GM12878 (cell line): ENCODE data around the gene ADIG. TPM values are rescaled to one million over a fixed set of nuclear protein-coding genes. Genes with fewer than 3 reads are reported as not detected.

ENCODE experiments used
- ATAC-seq: fragments of 200-7000 bp; cut with Tn5 transposase; 3 replicates; pipeline ENCODE4 v1.9.1; 2020; ENCODE audit warnings: mild to moderate bottlenecking, moderate library complexity
- BruUV-seq: library from RNA; stranded (reverse); fragments of 400-500 nt; replicated peaks from 2 replicates; lab custom pipeline; 2021; lab: Mats Ljungman, UMichigan
- CTCF ChIA-PET: fragments of 300-600 bp; sonication (Branson Sonifier 250); formaldehyde crosslinking; extraction: SDS; loops from one replicate; lab custom pipeline; 2021; ENCODE audit warnings: inconsistent platforms; lab: Yijun Ruan, JAX
- POLR2A ChIA-PET: fragments of 350-600 bp; formaldehyde crosslinking; extraction: SDS; loops from one replicate; lab custom pipeline; 2021; ENCODE audit warnings: inconsistent platforms; lab: Charles Lee
- RAD21 ChIA-PET: fragments of 300-600 bp; sonication (Branson Sonifier 250); formaldehyde crosslinking; loops from one replicate; lab custom pipeline; 2023; ENCODE audit warnings: antibody characterized with exemption; ENCODE audit not compliant: unreplicated experiment; lab: Charles Lee
- SMC1A ChIA-PET: fragments of 300-600 bp; sonication (Branson Sonifier 250); formaldehyde crosslinking; loops from one replicate; lab custom pipeline; 2023; ENCODE audit not compliant: unreplicated experiment, uncharacterized antibody; lab: Charles Lee
- DNase-seq: peaks from one replicate; pipeline ENCODE4 v3.0.0-alpha.2; 2011; ENCODE audit warnings: low read depth, low spot score
- FAIRE-seq: peaks from 3 replicates; lab custom pipeline; 2011; peaks lifted over from hg19 to GRCh38; lab: Jason Lieb, UNC
- H2AFZ ChIP-seq: 2 replicates; pipeline ENCODE4 v1.6.0; 2011; ENCODE audit warnings: low read depth, low read length, control low read depth; ENCODE audit not compliant: control insufficient read depth
- H3K27ac ChIP-seq: 2 replicates; pipeline ENCODE4 v1.5.1; 2011; ENCODE audit warnings: control low read depth; ENCODE audit not compliant: control insufficient read depth, insufficient read depth
- H3K27me3 ChIP-seq, 2 experiments: replicated peaks in 1 of 2; 2 replicates each; pipeline versions ENCODE4 v1.6.0 to v1.6.1; 2011; ENCODE audit warnings: low read length in 1 of 2; ENCODE audit not compliant: control insufficient read depth in 2 of 2, insufficient read depth in 2 of 2
- H3K36me3 ChIP-seq, 2 experiments: 2 replicates each; pipeline ENCODE4 v1.5.1; 2011; ENCODE audit warnings: low read length in 1 of 2; ENCODE audit not compliant: control insufficient read depth in 2 of 2, insufficient read depth in 2 of 2
- H3K4me1 ChIP-seq: 2 replicates; pipeline ENCODE4 v1.6.1; 2011; ENCODE audit warnings: mild to moderate bottlenecking, low read length, moderate library complexity, mixed read lengths; ENCODE audit not compliant: control insufficient read depth, insufficient read depth
- H3K4me2 ChIP-seq: 2 replicates; pipeline ENCODE4 v1.6.0; 2011; ENCODE audit warnings: control low read depth; ENCODE audit not compliant: control insufficient read depth, insufficient read depth
- H3K4me3 ChIP-seq: fragments of 200-600 bp; sonication (generic); 2 replicates; pipeline ENCODE4 v1.5.1; 2016
- H3K79me2 ChIP-seq: 2 replicates; pipeline ENCODE4 v1.6.0; 2011; ENCODE audit warnings: low read length; ENCODE audit not compliant: control insufficient read depth, insufficient read depth
- H3K9ac ChIP-seq: 2 replicates; pipeline ENCODE4 v1.8.0; 2011; ENCODE audit warnings: low read length, control low read depth, mixed read lengths; ENCODE audit not compliant: control insufficient read depth, insufficient read depth
- H3K9me3 ChIP-seq: replicated peaks from 3 replicates; pipeline ENCODE4 v1.5.1; 2011; ENCODE audit warnings: mild to moderate bottlenecking, low read length; ENCODE audit not compliant: control insufficient read depth, insufficient read depth
- H4K20me1 ChIP-seq: 2 replicates; pipeline ENCODE4 v1.6.0; 2011; ENCODE audit not compliant: control insufficient read depth, insufficient read depth
- ESRRA ChIP-seq: IDR thresholded peaks from 2 replicates; pipeline ENCODE4 v1.6.1; 2012; ENCODE audit warnings: mild to moderate bottlenecking, low read length, improper control_type of control experiment
- IKZF1 ChIP-seq: fragments of 450-650 bp; conservative IDR thresholded peaks from 2 replicates; pipeline ENCODE4 v1.6.1; 2017; ENCODE audit warnings: antibody characterized with exemption, mild to moderate bottlenecking
- KDM1A ChIP-seq: fragments of 200-600 bp; sonication (generic); IDR thresholded peaks from 2 replicates; pipeline ENCODE4 v1.6.1; 2016; ENCODE audit warnings: borderline replicate concordance
- MXI1 ChIP-seq: fragments of 150-350 bp; IDR thresholded peaks from 2 replicates; pipeline ENCODE4 v1.6.1; 2011; ENCODE audit warnings: low read depth, mild to moderate bottlenecking, inconsistent platforms, low read length, improper control_type of control experiment
- SRF ChIP-seq, 2 experiments: IDR thresholded peaks; 2 replicates each; pipeline ENCODE4 v1.6.1; 2011; ENCODE audit warnings: low read depth in 2 of 2, low read length in 2 of 2, mild to moderate bottlenecking in 1 of 2, moderate library complexity in 1 of 2
- ZNF207 ChIP-seq: fragments of 450-650 bp; IDR thresholded peaks from 2 replicates; pipeline ENCODE4 v1.6.1; 2014; ENCODE audit warnings: antibody characterized with exemption, mild to moderate bottlenecking, borderline replicate concordance
- ZNF217 ChIP-seq: fragments of 450-650 bp; IDR thresholded peaks from 2 replicates; pipeline ENCODE4 v1.6.1; 2017; ENCODE audit warnings: antibody characterized with exemption, mild to moderate bottlenecking
- ZNF24 ChIP-seq: fragments of 450-650 bp; IDR thresholded peaks from 2 replicates; pipeline ENCODE4 v1.6.1; 2017; ENCODE audit warnings: antibody characterized with exemption, mild to moderate bottlenecking
- WGBS: methylation state at CpG from one replicate; pipeline ENCODE4 v1.1.6; 2016; ENCODE audit warnings: low lambda C conversion rate; ENCODE audit not compliant: insufficient replicate concordance, insufficient coverage; ENCODE audit errors: missing lambda C conversion rate; 5-methylcytosine and 5-hydroxymethylcytosine counted together
- in situ Hi-C: fragments of 300-500 bp; cut with MboI; formaldehyde crosslinking; loops from 9 replicates; pipeline ENCODE4 v1.14.3; 2018; ENCODE audit warnings: mixed read lengths
- intact Hi-C: fragments of 100-400 bp; cut with micrococcal nuclease; formaldehyde crosslinking; loops from one replicate; pipeline ENCODE4 v1.14.2; 2022; ENCODE audit not compliant: unreplicated experiment
- polyA plus RNA-seq, 11 experiments: library from polyadenylated mRNA; depleted of rRNA in 4 of 11; unstranded in 6 of 11; stranded (reverse) in 5 of 11; fragments of >200 nt; fragmentation: Nextera tagmentation in 4 of 11; fragmentation: Illumina TruSeq in 1 of 11; extraction: Ambion mirVana in 4 of 11; extraction: Trizol in 1 of 11; gene quantifications; 1 replicate in 1 of 11; 2 replicates in 10 of 11; pipeline versions ENCODE4 v1.2.1 to v1.2.3, GENCODE V29; 2011 to 2016; ENCODE audit warnings: inconsistent platforms in 2 of 11, missing spikeins in 2 of 11, low read depth in 1 of 11
- total RNA-seq, 4 experiments: library from RNA; depleted of rRNA in 3 of 4; stranded (reverse); fragments of >200 nt in 3 of 4; fragmentation: Illumina TruSeq in 1 of 4; extraction: Trizol in 1 of 4; gene quantifications; 2 replicates each; pipeline versions ENCODE4 v1.2.1 to v1.2.3, GENCODE V29; 2013 to 2021
- TF ChIP-seq, protein P1 (sequence below): IDR thresholded peaks from 2 replicates; pipeline ENCODE4 v1.6.1; 2012; ENCODE audit warnings: low read length, inconsistent platforms

Gene ADIG
- total and polyA plus RNA-seq, 10 of the 15 experiments (the other 5 are each of a cell fraction or from before 2014, with no cell fraction given) = not detected

DNA sequence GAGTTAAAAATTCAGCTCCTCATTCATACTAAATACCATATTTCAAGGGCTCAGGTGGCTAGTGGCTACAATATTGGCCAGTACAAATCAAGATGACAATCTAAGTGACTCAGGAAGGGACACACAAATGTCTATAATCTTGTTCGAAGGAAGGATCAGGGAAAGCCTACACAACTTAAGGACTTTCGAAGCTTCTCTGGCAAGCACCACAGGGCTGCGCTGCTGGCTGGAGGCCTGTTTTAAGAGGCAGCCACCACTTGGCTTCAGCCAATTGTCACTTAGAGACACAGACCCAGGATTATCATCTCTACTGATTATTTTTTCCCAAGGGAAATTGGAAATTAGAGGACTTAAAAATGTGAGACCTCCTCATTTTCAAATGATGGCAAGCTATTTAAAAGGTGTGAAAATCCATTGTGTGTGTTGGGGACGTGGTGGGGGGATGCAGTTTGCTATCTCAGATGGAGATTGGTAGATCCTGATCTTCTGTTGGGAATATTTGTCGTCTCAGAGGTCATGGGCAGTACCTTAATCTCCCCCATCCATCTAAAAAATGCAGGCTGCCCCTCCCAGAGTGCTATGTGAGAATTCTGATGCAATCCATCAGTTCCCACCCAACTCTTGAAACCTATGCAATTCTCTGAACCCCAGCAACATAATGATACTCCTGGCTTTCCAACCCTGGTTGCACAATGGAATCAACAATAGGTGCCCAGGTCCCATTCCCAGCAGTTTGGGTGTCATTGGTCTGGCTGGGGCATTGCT, 31.9 kb downstream of the ADIG start:
- ATAC-seq (no peak), FAIRE-seq (no peak)
- H3K27me3 ChIP-seq = peaks cover 0 to 3% of the 10 kb centered on the region in 2 experiments; a peak in 2 of 4 replicates
- CTCF ChIA-PET = no interaction called here
- H3K4me2 ChIP-seq = no peak overlapping the region
- 58% methylated on average over 5 of the region's 5 CpGs for WGBS
- H3K27ac ChIP-seq = no peak overlapping the region
- RAD21 ChIA-PET = no interaction called here
- no peaks in the 10 kb centered on the region for H3K36me3 ChIP-seq
- no TSS peak for BruUV-seq
- H3K9me3 ChIP-seq = no peaks in the 10 kb centered on the region
- intact Hi-C loops = no loop called here
- H3K4me1 ChIP-seq = no peaks in the 10 kb centered on the region
- H3K9ac ChIP-seq = no peak overlapping the region
- H3K79me2 ChIP-seq = no peaks in the 10 kb centered on the region
- no peaks in the 10 kb centered on the region for H4K20me1 ChIP-seq
- SMC1A ChIA-PET = no interaction called here
- no peak overlapping the region for H2AFZ ChIP-seq
- in situ Hi-C loops = no loop called here
- POLR2A ChIA-PET = no interaction called here
- no peak for TF ChIP-seq SRF (IDR thresholded peaks at IDR 0.05; ENCODE audit: low read depth in 2 of 2, low read length in 2 of 2)
- TF ChIP-seq KDM1A = no peak
- no peak for TF ChIP-seq ZNF207
- TF ChIP-seq MXI1 = no peak
- TF ChIP-seq, protein P1, sequence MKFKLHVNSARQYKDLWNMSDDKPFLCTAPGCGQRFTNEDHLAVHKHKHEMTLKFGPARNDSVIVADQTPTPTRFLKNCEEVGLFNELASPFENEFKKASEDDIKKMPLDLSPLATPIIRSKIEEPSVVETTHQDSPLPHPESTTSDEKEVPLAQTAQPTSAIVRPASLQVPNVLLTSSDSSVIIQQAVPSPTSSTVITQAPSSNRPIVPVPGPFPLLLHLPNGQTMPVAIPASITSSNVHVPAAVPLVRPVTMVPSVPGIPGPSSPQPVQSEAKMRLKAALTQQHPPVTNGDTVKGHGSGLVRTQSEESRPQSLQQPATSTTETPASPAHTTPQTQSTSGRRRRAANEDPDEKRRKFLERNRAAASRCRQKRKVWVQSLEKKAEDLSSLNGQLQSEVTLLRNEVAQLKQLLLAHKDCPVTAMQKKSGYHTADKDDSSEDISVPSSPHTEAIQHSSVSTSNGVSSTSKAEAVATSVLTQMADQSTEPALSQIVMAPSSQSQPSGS = no peak
- TF ChIP-seq ZNF24 = no peak
- no peak for TF ChIP-seq ZNF217
- no peak for TF ChIP-seq ESRRA
- no peak for TF ChIP-seq IKZF1
- TF ChIP-seq, all 136 proteins: peak for 0
- DNase-seq = no peak
- no peak overlapping the region for H3K4me3 ChIP-seq
